OCI-LY7 (cell line): ENCODE measurements around the gene MTG2. TPM values are rescaled to one million over a fixed set of nuclear protein-coding genes. Genes with fewer than 3 reads are reported as not detected.

Experiments used
- BruUV-seq: library from RNA; stranded (reverse); fragments of 400-500 nt; replicated peaks from 2 replicates; lab custom pipeline; 2021; lab: Mats Ljungman, UMichigan
- CTCF ChIA-PET: fragments of 300-600 bp; sonication (Branson Sonifier 250); formaldehyde crosslinking; loops from one replicate; lab custom pipeline; 2022; ENCODE audit warnings: antibody characterized with exemption; ENCODE audit not compliant: unreplicated experiment; lab: Charles Lee
- POLR2A ChIA-PET: fragments of 300-600 bp; sonication (Branson Sonifier 250); formaldehyde crosslinking; loops from one replicate; lab custom pipeline; 2022; ENCODE audit warnings: antibody characterized with exemption; lab: Charles Lee
- DNase-seq: peaks from one replicate; pipeline ENCODE4 v3.0.0-alpha.2; 2015; ENCODE audit warnings: low spot score
- H2AFZ ChIP-seq: fragments of 200-600 bp; sonication (generic), shearing (Covaris generic); 2 replicates; pipeline ENCODE4 v1.6.1; 2014; ENCODE audit warnings: mild to moderate bottlenecking, antibody characterized with exemption, low read length, moderate library complexity
- H3K27ac ChIP-seq: fragments of 200-600 bp; sonication (generic); 2 replicates; pipeline ENCODE4 v1.5.1; 2014; ENCODE audit warnings: mixed run types, low read depth, mild to moderate bottlenecking, moderate library complexity, low read length, inconsistent platforms; ENCODE audit not compliant: poor library complexity, severe bottlenecking
- H3K36me3 ChIP-seq: fragments of 200-600 bp; sonication (generic); 2 replicates; pipeline ENCODE4 v1.6.1; 2014; ENCODE audit warnings: mild to moderate bottlenecking, antibody characterized with exemption, low read length, moderate library complexity, mixed read lengths; ENCODE audit not compliant: insufficient read depth
- H3K4me1 ChIP-seq: fragments of 200-600 bp; sonication (generic); 2 replicates; pipeline ENCODE4 v1.5.1; 2014; ENCODE audit warnings: mild to moderate bottlenecking, low read length; ENCODE audit not compliant: insufficient read depth, poor library complexity, severe bottlenecking
- H3K4me2 ChIP-seq: fragments of 200-600 bp; sonication (generic); 2 replicates; pipeline ENCODE4 v1.6.1; 2014; ENCODE audit warnings: mild to moderate bottlenecking, low read length
- H3K4me3 ChIP-seq: fragments of 200-600 bp; sonication (generic); 2 replicates; pipeline ENCODE4 v1.5.1; 2014; ENCODE audit warnings: mild to moderate bottlenecking, low read depth, low read length; ENCODE audit not compliant: poor library complexity, severe bottlenecking
- H3K79me2 ChIP-seq: fragments of 200-600 bp; sonication (generic); 2 replicates; pipeline ENCODE4 v1.6.1; 2016; ENCODE audit warnings: low read depth, mild to moderate bottlenecking, low read length, moderate library complexity, mixed read lengths; ENCODE audit not compliant: insufficient read depth
- H3K9me2 ChIP-seq: fragments of 200-600 bp; sonication (generic); 2 replicates; pipeline ENCODE4 v1.6.1; 2016; ENCODE audit warnings: mild to moderate bottlenecking, low read length, mixed read lengths; ENCODE audit not compliant: insufficient read depth
- H3K9me3 ChIP-seq: fragments of 200-600 bp; sonication (generic); 2 replicates; pipeline ENCODE4 v1.6.1; 2014; ENCODE audit warnings: mild to moderate bottlenecking, mixed run types, low read length, mixed read lengths
- H4K20me1 ChIP-seq: fragments of 200-600 bp; sonication (generic); 2 replicates; pipeline ENCODE4 v1.6.1; 2014; ENCODE audit warnings: mild to moderate bottlenecking, antibody characterized with exemption, low read length, moderate library complexity, mixed read lengths; ENCODE audit not compliant: insufficient read depth
- CTCF ChIP-seq: fragments of 200-600 bp; sonication (generic); conservative IDR thresholded peaks from 2 replicates; pipeline ENCODE4 v1.5.1; 2014; ENCODE audit warnings: mild to moderate bottlenecking, antibody characterized with exemption, low read length, moderate library complexity, mixed read lengths
- EZH2phosphoT487 ChIP-seq: fragments of 200-600 bp; sonication (generic); IDR thresholded peaks from 2 replicates; pipeline ENCODE4 v1.6.1; 2018; ENCODE audit warnings: low read depth, borderline replicate concordance, mild to moderate bottlenecking, mixed run types, antibody characterized with exemption, low read length, moderate library complexity, mixed read lengths
- intact Hi-C: fragments of 100-400 bp; cut with micrococcal nuclease; formaldehyde crosslinking; loops from one replicate; pipeline ENCODE4 v1.10.0; 2022; ENCODE audit not compliant: unreplicated experiment
- total RNA-seq, 2 experiments: library from RNA; depleted of rRNA in 1 of 2; stranded (reverse); fragments of >200 nt in 1 of 2; shearing (Covaris generic) in 1 of 2; gene quantifications; 2 replicates each; pipeline ENCODE4 v1.2.3, GENCODE V29; 2014 to 2022

Gene MTG2
- total RNA-seq, 2 experiments from 2014 or later = 24.1 to 37.5 TPM

- Histone ChIP-seq H4K20me1 (no peaks in the 10 kb centered on the region), H3K4me1 (no peaks in the 10 kb centered on the region), H3K9me3 (no peaks in the 10 kb centered on the region), H3K36me3 (no peaks in the 10 kb centered on the region), H3K27ac (no peak overlapping the region), H3K4me2 (no peak overlapping the region), H3K4me3 (no peak overlapping the region), H3K79me2 (no peaks in the 10 kb centered on the region), H3K9me2 (no peaks in the 10 kb centered on the region), H2AFZ (no peak overlapping the region)
- CTCF ChIA-PET = no interaction called here
- POLR2A ChIA-PET = no interaction called here
- no peak for TF ChIP-seq EZH2phosphoT487
- TF ChIP-seq CTCF = no peak
- DNase-seq = no peak
- BruUV-seq = no TSS peak
- intact Hi-C loops = no loop called here
These were observed 46.8 kb downstream of the MTG2 start for GRCh38 chr20:62229667-62230066.

GRCh38 chr20:62230276-62230675 is 47.4 kb downstream of the MTG2 start:
- H3K27ac ChIP-seq = no peak overlapping the region
- H3K9me3 ChIP-seq = no peaks in the 10 kb centered on the region
- no TSS peak for BruUV-seq
- ChIA-PET CTCF (no interaction called here), POLR2A (no interaction called here)
- H3K4me2 ChIP-seq = no peak overlapping the region
- no peaks in the 10 kb centered on the region for H3K79me2 ChIP-seq
- H3K36me3 ChIP-seq = no peaks in the 10 kb centered on the region
- no peak overlapping the region for H2AFZ ChIP-seq
- no peak for DNase-seq
- TF ChIP-seq CTCF (no peak), EZH2phosphoT487 (no peak)
- no peaks in the 10 kb centered on the region for H3K4me1 ChIP-seq
- H3K9me2 ChIP-seq = no peaks in the 10 kb centered on the region
- H4K20me1 ChIP-seq = no peaks in the 10 kb centered on the region
- no peak overlapping the region for H3K4me3 ChIP-seq
- intact Hi-C loops = no loop called here

DNA sequence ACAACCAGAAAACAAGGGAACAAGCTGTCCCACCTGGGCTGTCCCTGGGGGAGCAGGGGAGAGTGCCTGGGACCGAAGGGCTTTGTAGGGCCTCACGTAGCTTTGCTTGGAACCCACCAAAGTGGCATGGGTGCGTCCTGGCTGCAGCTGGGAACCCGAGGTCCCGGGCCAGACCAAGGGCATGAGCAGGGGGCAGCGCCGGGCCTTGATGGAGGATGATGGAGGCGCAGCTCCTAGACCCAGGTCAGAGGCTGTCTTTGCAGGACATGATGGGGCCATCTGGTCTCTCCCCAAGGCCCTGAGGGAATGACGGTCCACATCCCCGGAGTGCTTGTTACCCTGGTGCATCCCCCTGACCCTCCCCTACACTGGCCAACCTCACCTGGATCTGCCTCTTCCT is 47.9 kb downstream of the MTG2 start:
- DNase-seq = no peak
- no TSS peak for BruUV-seq
- intact Hi-C loops = no loop called here
- no peaks in the 10 kb centered on the region for H4K20me1 ChIP-seq
- no peak overlapping the region for H3K4me3 ChIP-seq
- H3K79me2 ChIP-seq = no peaks in the 10 kb centered on the region
- no peaks in the 10 kb centered on the region for H3K9me3 ChIP-seq
- no peak overlapping the region for H2AFZ ChIP-seq
- no peaks in the 10 kb centered on the region for H3K9me2 ChIP-seq
- POLR2A ChIA-PET = no interaction called here
- no peaks in the 10 kb centered on the region for H3K36me3 ChIP-seq
- no peak for TF ChIP-seq CTCF
- TF ChIP-seq EZH2phosphoT487 = no peak
- H3K4me1 ChIP-seq = no peaks in the 10 kb centered on the region
- no peak overlapping the region for H3K4me2 ChIP-seq
- CTCF ChIA-PET = no interaction called here
- H3K27ac ChIP-seq = no peak overlapping the region
